Right forelimb (tissue), 1 donor: ENCODE measurements around the gene SOX21.

Experiments
- DNase-seq: peaks from one replicate; pipeline ENCODE4 v3.0.0-alpha.2; 2018

Gene SOX21

GRCh38 chr13:94708031-94708859 lies 4.1 kb downstream of the SOX21 start:
- peak; percentile 51 for DNase-seq

- peak; percentile 52 for DNase-seq
These were observed 4.8 kb downstream of the SOX21 start for GRCh38 chr13:94707400-94708021.

DNA sequence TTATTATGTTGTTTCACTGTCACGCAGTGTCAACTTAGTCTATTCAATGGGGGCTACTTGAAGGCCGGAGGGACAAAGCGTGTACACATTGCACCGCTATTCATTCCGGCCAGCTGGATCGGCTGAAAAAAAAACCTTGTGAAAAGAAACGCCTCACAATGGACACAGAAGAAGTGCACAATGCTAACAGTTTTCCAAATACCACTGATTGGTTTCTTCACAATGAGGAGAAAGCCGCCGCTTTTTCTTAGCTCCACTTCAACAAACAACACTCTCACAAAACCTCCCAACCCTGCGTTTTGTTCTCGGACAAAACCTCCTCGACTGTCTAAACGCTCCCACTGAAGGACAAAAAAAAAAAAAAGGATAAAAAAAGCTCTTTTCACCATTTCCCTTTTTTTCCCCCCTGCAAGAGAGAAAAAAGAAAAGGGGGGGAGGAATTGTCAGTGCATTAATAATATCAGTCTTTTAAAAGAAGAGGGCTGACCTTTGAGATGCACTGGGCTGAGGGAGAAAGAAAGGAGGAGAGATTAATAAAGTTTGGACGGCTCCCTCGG lies 5.4 kb downstream of the SOX21 start:
- DNase-seq, result no peak

- DNase-seq, result no peak
These were observed 6.1 kb downstream of the SOX21 start for GRCh38 chr13:94706101-94706842.

DNA sequence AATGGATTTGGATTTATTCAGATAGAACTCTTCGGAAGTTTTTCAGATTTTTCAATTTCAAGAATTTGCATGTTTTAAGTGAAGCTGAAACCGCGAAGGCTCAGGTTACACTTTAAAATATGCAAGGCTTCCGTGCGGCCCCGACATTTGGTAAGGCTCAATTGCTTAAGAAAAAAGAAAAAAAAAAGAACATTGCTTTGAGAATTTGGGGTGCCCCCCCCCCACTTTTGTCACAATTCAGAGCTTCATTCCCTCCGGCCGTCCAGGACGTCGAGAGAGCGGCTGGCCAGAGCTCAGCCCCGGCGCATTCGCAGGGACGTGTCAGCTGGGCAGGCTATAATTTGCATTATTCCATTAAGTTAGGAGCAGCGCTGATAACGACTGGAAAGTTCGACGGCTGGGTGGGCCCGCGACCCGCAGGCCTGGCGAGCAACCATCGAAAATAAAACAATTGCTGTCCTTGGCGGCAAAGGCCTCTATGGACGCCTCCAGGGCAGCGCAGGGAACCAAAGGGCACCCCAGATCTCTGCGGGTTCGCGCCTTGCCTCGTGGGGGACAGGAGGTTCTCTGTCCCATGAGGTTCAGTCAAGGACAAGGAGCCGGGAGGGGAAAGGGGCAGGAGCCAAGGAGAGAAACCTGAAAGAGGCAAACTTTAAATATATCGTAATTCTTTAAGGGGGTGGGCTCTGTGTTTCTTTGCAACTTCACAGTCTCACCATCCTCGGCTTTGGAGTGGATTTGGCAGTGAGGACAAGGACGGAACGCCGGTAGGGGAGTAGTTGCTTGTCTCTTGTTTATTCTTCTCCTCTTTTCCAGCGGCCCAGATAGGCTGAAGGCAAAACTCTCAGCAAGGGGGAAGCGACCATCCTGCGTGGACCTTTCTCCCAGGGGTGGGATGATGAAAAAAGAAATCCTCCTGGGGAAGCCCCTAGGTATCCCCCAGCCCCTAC lies 7.0 kb downstream of the SOX21 start:
- no peak for DNase-seq

DNA sequence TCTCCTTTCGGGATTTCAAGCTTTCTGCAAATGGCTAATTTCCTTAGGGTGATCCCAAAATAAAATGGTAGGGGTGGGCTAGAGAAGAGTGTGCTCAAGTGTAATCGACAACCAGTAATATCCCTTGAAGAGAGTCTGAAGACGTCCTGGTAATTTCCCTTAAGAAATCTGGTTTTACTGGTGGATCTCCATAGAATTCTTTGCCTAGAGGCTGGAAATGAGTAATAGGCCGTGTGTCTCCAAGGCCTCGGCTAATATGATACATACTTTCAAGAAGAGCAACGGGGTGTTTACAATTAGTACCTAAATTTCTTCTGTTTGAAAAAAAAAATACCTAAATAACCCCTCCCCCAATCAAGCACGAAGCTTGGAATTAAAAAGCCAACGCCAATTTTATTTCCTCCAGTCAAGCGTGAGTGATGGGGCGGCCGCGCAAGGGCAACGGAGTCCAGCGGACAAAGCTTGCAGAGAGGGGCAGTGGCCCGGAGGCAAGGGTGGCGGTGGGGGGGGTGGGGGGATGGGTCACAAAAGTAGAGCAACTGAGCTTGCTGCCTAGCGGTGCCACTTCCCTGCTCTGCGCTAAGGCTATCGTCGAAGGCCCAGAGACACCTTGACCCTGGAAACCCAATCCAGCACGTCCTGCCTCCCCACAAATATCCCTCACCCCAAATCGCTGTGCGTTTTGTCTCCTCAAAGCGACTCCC lies 7.8 kb downstream of the SOX21 start:
- no peak for DNase-seq

GRCh38 chr13:94703721-94704314 lies 8.5 kb downstream of the SOX21 start:
- no peak for DNase-seq

DNA sequence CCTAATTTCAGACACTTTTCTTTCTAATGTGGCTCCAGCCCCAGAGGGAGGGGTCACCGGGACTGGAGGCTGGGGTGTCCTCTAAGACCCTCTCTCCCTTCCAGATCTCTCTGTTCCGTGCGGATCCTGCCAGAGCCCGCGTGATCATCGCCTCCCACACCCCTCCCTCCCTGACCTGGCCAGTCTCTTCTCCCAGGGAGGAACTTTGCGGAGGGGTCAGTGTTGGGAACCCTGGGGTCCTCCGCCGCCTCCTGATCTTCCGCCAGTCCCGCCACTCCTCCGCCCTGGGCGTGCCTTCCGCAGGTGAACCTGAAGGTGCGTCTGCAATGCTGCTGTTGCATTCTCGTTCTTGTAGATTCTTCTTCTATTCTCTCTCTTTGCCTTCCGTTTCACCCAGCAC lies 9.1 kb downstream of the SOX21 start:
- no peak for DNase-seq

DNA sequence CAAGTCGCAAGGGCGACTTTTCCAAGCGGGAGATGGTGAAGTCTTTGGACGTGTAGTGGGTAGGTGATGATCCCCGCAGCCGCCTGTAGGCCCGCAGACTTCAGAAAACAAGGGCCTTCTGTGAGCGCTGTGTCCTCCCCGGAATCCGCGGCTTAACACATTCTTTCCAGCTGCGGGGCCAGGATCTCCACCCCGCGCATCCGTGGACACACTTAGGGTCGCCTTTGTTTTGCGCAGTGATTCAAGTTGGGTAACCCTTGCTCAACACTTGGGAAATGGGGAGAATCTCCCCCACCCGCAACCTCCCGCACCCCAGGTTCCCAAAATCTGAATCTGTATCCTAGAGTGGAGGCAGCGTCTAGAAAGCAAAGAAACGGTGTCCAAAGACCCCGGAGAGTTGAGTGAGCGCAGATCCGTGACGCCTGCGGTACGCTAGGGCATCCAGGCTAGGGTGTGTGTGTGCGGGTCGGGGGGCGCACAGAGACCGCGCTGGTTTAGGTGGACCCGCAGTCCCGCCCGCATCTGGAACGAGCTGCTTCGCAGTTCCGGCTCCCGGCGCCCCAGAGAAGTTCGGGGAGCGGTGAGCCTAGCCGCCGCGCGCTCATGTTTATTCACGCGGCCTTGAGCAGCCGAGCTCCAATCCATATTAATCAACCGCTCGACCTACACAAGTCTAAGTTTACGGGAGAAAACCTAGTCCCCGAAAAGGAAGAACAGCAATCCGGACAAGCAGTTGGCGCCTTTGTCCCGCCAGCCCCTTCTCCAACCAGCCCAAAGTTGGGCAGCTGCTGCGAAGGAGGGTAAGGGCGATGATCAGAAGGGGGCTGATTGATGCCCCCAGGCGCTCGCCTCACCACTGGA lies 9.9 kb downstream of the SOX21 start:
- DNase-seq, result peak; percentile 48

DNA sequence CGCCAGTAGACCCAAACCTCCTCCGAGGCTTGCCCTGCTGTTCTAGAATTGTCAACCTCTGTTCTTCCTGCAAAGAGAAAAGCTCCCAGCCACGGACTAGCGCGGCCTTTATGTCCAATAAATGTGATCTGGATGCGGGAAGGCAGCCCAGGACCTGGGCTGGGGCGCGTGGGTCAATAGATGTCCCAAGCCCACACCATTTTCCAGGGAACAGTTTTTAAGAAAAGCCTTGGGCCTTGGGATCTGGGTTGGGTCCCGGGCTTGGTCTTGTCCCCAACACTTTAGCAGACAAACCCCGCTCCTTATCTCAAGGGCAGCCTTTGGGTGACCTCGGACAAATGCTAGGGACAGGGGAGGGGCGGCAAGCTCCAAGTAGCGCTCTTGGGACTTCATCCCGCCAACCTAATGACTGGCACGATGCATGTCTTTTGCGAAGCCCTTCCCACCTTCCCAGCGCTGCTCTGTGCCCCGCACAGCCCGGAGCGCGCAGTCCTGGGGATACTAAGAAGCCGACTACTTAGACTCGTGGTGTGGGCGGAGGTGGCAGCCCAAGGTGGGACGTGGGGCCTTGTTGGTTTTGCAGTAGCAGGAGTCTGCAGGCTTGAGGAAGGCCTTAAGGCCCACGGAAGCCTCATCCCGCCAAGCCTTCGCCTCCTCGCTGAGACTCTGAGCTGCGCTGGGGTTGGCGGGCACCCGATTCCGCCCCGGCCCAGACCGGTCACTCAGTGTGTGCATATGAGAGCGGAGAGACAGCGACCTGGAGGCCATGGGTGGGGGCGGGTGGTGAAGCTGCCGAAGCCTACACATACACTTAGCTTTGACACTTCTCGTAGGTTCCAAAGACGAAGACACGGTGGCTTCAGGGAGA lies 10.8 kb downstream of the SOX21 start:
- DNase-seq, result no peak

- DNase-seq, result no peak
These were observed 11.8 kb downstream of the SOX21 start for GRCh38 chr13:94700536-94700935.

GRCh38 chr13:94700051-94700535 lies 12.3 kb downstream of the SOX21 start:
- DNase-seq, result no peak

GRCh38 chr13:94696171-94696570 lies 16.2 kb downstream of the SOX21 start:
- DNase-seq, result no peak

- no peak for DNase-seq
These were observed 20.3 kb downstream of the SOX21 start for GRCh38 chr13:94692030-94692429.

- no peak for DNase-seq
These were observed 28.9 kb downstream of the SOX21 start for GRCh38 chr13:94683409-94683808.

DNA sequence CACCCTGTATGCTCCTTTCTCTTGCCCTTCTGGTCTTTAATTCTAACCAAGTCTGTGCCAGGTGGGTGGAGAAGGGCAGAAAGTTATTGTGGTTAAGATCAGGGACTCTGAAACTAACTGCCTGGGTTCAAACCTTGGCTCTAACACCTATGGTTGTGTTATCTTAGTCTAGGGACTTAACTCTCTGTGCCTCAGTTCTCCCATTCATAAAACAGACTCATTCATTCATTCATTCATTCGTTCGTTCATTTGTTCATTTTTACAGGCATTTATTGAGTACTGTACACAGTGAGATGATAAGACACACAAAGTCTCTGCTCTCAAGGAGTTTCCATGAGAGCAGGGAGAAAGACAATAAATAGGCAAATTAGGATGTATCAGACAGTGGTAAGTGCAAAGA lies 30.1 kb downstream of the SOX21 start:
- no peak for DNase-seq

DNA sequence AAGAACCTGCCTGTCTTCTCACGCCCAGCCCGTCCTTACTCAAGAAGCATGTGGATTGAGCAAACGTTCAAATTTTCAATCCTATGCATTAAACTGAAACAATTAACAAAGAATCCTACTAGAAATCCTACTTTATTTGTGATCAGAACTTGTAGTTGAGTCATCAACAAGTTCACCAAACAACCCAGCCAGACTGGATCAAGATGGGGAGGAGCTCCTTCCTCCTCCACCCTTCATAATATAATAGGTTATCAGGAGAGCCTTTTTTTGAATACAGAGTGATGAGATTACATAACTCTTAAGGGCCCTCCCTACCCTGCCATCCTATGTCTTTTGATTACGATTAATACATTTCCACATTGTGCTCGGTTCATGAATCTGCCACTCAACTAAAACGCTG lies 32.7 kb downstream of the SOX21 start:
- DNase-seq, result no peak

DNA sequence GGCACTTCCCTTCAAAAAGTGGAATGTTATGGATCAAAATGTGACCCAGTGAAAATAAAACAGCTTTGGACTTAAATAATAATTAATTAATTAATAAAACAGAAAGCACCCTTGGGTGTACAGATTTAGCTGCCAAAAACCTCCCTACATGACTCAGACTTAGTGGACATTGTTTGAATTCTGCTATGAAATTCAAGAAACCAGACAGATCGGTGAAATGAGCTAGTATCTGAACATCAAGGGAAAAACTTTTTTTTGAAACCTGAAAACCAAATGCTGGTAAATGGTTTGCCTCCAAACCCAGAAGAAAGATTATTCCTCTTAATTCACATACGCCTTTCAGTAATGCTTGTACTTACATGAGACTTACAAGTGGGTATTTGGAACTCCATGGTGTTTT lies 33.5 kb downstream of the SOX21 start:
- DNase-seq, result no peak

- no peak for DNase-seq
These were observed 34.5 kb downstream of the SOX21 start for GRCh38 chr13:94677799-94678198.
